ENCODE measurements around the gene LRP1B. TPM values are rescaled to one million over a fixed set of nuclear protein-coding genes. Genes with fewer than 3 reads are reported as not detected.

LRP1B gene
- polyA plus RNA-seq, 1 donor from 2014 or later, result 12.7 TPM

DNA sequence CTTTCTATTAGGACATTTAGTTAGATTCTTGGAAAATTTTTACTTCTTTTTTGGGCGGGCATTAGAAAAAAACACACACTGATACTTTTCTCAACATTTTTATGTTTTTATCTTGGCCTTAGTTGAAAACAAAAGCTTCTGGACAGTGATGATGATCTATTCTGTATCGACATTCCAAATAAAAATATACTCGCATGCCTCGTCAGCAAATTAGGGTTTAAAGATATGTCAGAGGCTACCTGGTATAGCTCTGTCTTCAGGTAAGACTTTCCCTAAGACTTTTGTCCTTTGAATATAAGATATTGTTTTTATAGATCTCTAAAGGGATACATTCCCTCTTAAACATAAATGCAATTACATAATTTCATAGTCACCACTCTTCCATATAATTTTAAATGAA lies 816.8 kb downstream of the LRP1B start:
- H3K4me3 ChIP-seq (ENCODE audit: low read length), result no peak overlapping the region
- no peaks in the 10 kb centered on the region for H3K9me3 ChIP-seq (ENCODE audit: low read length)
- H2AFZ ChIP-seq (ENCODE audit: low read depth, low read length), result no peak overlapping the region
- no peaks in the 10 kb centered on the region for H4K20me1 ChIP-seq (ENCODE audit: insufficient read depth)
- H3K9me2 ChIP-seq (ENCODE audit: insufficient read depth, low read length), result no peaks in the 10 kb centered on the region
- no peak overlapping the region for H3K4me2 ChIP-seq (ENCODE audit: low read length)
- H3K27me3 ChIP-seq (ENCODE audit: insufficient read depth, low read depth, low read length), result no peaks in the 10 kb centered on the region
- H3F3A ChIP-seq (ENCODE audit: insufficient read depth, low read length, poor library complexity, severe bottlenecking), result peaks cover 4% of the 10 kb centered on the region
- H3K79me2 ChIP-seq (replicated peaks; ENCODE audit: insufficient read depth, low read length), result no peaks in the 10 kb centered on the region
- H3K36me3 ChIP-seq (ENCODE audit: insufficient read depth, low read length), result no peaks in the 10 kb centered on the region
- TF ChIP-seq POLR2AphosphoS5 (IDR thresholded peaks at IDR 0.05) (no peak), SMC3 (conservative IDR thresholded peaks at IDR 0.05; ENCODE audit: poor library complexity) (no peak), RAD21 (conservative IDR thresholded peaks at IDR 0.05) (no peak), EZH2 (IDR thresholded peaks at IDR 0.05; ENCODE audit: borderline replicate concordance, insufficient read depth, low read length, poor library complexity, severe bottlenecking) (no peak), EP300 (conservative IDR thresholded peaks at IDR 0.05; ENCODE audit: poor library complexity, severe bottlenecking) (no peak), TAF1 (IDR thresholded peaks at IDR 0.05; ENCODE audit: low read depth) (no peak), MXI1 (conservative IDR thresholded peaks at IDR 0.05; ENCODE audit: poor library complexity, severe bottlenecking) (no peak)
- TF ChIP-seq, protein P1, sequence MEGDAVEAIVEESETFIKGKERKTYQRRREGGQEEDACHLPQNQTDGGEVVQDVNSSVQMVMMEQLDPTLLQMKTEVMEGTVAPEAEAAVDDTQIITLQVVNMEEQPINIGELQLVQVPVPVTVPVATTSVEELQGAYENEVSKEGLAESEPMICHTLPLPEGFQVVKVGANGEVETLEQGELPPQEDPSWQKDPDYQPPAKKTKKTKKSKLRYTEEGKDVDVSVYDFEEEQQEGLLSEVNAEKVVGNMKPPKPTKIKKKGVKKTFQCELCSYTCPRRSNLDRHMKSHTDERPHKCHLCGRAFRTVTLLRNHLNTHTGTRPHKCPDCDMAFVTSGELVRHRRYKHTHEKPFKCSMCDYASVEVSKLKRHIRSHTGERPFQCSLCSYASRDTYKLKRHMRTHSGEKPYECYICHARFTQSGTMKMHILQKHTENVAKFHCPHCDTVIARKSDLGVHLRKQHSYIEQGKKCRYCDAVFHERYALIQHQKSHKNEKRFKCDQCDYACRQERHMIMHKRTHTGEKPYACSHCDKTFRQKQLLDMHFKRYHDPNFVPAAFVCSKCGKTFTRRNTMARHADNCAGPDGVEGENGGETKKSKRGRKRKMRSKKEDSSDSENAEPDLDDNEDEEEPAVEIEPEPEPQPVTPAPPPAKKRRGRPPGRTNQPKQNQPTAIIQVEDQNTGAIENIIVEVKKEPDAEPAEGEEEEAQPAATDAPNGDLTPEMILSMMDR (IDR thresholded peaks at IDR 0.05; ENCODE audit: poor library complexity, severe bottlenecking), result no peak
- TF ChIP-seq, protein P2, sequence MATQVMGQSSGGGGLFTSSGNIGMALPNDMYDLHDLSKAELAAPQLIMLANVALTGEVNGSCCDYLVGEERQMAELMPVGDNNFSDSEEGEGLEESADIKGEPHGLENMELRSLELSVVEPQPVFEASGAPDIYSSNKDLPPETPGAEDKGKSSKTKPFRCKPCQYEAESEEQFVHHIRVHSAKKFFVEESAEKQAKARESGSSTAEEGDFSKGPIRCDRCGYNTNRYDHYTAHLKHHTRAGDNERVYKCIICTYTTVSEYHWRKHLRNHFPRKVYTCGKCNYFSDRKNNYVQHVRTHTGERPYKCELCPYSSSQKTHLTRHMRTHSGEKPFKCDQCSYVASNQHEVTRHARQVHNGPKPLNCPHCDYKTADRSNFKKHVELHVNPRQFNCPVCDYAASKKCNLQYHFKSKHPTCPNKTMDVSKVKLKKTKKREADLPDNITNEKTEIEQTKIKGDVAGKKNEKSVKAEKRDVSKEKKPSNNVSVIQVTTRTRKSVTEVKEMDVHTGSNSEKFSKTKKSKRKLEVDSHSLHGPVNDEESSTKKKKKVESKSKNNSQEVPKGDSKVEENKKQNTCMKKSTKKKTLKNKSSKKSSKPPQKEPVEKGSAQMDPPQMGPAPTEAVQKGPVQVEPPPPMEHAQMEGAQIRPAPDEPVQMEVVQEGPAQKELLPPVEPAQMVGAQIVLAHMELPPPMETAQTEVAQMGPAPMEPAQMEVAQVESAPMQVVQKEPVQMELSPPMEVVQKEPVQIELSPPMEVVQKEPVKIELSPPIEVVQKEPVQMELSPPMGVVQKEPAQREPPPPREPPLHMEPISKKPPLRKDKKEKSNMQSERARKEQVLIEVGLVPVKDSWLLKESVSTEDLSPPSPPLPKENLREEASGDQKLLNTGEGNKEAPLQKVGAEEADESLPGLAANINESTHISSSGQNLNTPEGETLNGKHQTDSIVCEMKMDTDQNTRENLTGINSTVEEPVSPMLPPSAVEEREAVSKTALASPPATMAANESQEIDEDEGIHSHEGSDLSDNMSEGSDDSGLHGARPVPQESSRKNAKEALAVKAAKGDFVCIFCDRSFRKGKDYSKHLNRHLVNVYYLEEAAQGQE (IDR thresholded peaks at IDR 0.05; ENCODE audit: borderline replicate concordance), result no peak
- H3K27ac ChIP-seq (ENCODE audit: low read length), result no peak overlapping the region
- H3K9ac ChIP-seq (ENCODE audit: low read length), result no peak overlapping the region

DNA sequence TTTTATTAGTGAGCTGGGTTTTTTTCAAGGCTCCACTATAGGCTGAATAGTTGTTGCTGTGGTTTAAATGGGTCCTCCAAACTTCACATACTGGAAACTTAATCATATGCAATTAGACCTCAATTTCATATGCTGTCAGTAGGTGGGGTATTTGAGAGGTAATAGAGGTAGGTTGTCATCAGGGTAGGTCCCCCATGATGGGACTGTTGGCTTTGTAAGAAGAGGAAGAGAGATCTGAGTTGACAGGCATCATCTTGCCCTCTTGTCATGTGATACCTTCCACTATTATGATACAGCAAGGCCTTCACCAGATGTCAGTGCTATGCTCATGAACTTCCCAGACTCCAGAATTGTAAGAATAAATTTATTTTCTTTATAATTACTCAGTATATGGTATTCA lies 819.4 kb downstream of the LRP1B start:
- Histone ChIP-seq H3K27me3 (ENCODE audit: insufficient read depth, low read depth, low read length) (no peaks in the 10 kb centered on the region), H3K4me2 (ENCODE audit: low read length) (no peak overlapping the region), H3K4me3 (ENCODE audit: low read length) (no peak overlapping the region), H3K9me2 (ENCODE audit: insufficient read depth, low read length) (no peaks in the 10 kb centered on the region), H4K20me1 (ENCODE audit: insufficient read depth) (no peaks in the 10 kb centered on the region), H3K9ac (ENCODE audit: low read length) (no peak overlapping the region), H3K27ac (ENCODE audit: low read length) (no peak overlapping the region), H2AFZ (ENCODE audit: low read depth, low read length) (no peak overlapping the region), H3F3A (ENCODE audit: insufficient read depth, low read length, poor library complexity, severe bottlenecking) (peaks cover 4% of the 10 kb centered on the region), H3K36me3 (ENCODE audit: insufficient read depth, low read length) (no peaks in the 10 kb centered on the region), H3K9me3 (ENCODE audit: low read length) (no peaks in the 10 kb centered on the region), H3K79me2 (replicated peaks; ENCODE audit: insufficient read depth, low read length) (no peaks in the 10 kb centered on the region)
- TF ChIP-seq RAD21 (conservative IDR thresholded peaks at IDR 0.05) (no peak), MXI1 (conservative IDR thresholded peaks at IDR 0.05; ENCODE audit: poor library complexity, severe bottlenecking) (no peak), EP300 (conservative IDR thresholded peaks at IDR 0.05; ENCODE audit: poor library complexity, severe bottlenecking) (no peak), SMC3 (conservative IDR thresholded peaks at IDR 0.05; ENCODE audit: poor library complexity) (no peak), EZH2 (IDR thresholded peaks at IDR 0.05; ENCODE audit: borderline replicate concordance, insufficient read depth, low read length, poor library complexity, severe bottlenecking) (no peak), POLR2AphosphoS5 (IDR thresholded peaks at IDR 0.05) (no peak), TAF1 (IDR thresholded peaks at IDR 0.05; ENCODE audit: low read depth) (no peak)
- TF ChIP-seq, protein P1 (IDR thresholded peaks at IDR 0.05; ENCODE audit: poor library complexity, severe bottlenecking), result no peak
- TF ChIP-seq, protein P2 (IDR thresholded peaks at IDR 0.05; ENCODE audit: borderline replicate concordance), result no peak

Data from neural cell (in vitro differentiated cells).